NT2/D1 (cell line): ENCODE data around the gene HDAC8.

ENCODE experiments used
- SUZ12 ChIP-seq: IDR thresholded peaks from 2 replicates; pipeline ENCODE4 v1.6.1; 2011; ENCODE audit not compliant: insufficient read length, insufficient read depth; ENCODE audit errors: extremely low read depth
- YY1 ChIP-seq: IDR thresholded peaks from 2 replicates; pipeline ENCODE4 v1.6.1; 2011; ENCODE audit not compliant: insufficient read length, insufficient read depth
- ZNF274 ChIP-seq: IDR thresholded peaks from 2 replicates; pipeline ENCODE4 v1.6.1; 2011; ENCODE audit warnings: mild to moderate bottlenecking, low read depth, low read length

DNA sequence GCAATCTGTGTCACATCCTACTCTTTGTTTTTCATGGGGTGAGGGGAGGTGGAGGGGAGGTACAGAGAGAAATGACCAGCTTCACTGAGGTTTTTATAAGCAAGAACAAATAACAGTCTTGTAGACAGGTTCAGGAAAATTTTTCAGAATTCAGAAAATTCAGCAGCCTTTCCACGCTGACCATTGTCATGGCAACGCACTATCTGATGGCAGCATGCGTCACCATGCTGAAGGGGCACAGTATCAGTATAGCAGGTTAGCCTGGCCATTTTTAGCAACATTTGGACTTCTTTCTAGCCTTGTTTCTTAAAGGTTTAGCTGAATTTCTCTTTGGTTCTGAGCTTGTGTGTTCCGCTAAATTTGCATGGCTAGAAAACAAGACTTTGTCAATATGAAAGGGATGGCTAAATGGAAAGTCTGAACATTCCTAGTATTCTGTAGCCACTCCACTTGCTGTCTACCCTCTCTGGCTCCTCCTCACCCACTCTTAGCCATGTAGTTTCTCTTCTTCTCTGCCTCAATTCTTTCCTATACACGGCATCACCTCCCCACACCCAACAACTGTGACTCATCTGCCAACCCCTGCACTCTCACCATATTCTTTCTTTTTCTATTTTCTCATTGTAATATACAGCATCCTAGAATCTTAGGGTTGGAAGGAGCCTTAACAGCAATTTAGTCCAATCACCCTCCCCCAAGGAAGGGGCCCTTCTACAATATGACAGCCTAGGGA lies 224.2 kb downstream of the HDAC8 start:
- TF ChIP-seq YY1 (no peak), ZNF274 (no peak), SUZ12 (no peak)
